ENCODE results near the gene DENND2C.

Gene DENND2C

GRCh38 chr1:114535401-114535800 lies 134.4 kb downstream of the DENND2C start:
- no peak for DNase-seq

Data from NCI-H187 treated with DMSO at 0.1 percent for 48 hours (cell line).